ENCODE data around the gene RAB11FIP2. TPM values are rescaled to one million over a fixed set of nuclear protein-coding genes. Genes with fewer than 3 reads are reported as not detected.

RAB11FIP2 gene
- total and polyA plus RNA-seq, 4 experiments from 2014 or later: 3.1 to 23.5 (median 14.4) TPM

- Mint-ChIP-seq H3K4me3 (no peak overlapping the region), H3K4me1 (peaks cover 0 to 1% (median 0%) of the 10 kb centered on the region in 4 donors), H3K27ac (no peak overlapping the region), H3K9me3 (peaks cover 4 to 39% (median 24%) of the 10 kb centered on the region in 8 donors), H3K27me3 (peaks cover 0 to 5% of the 10 kb centered on the region in 2 donors), H3K36me3 (peaks cover 2 to 12% of the 10 kb centered on the region in 2 donors)
- ChIA-PET POLR2A (ENCODE audit: partially characterized antibody) (no interaction called here), CTCF (ENCODE audit: partially characterized antibody) (no interaction called here)
- H3K4me3 ChIP-seq (ENCODE audit: low read length in 2 of 2): no peak overlapping the region
- H3K27ac ChIP-seq (ENCODE audit: low read depth, low read length): no peak overlapping the region
- no peaks in the 10 kb centered on the region for H3K36me3 ChIP-seq (ENCODE audit: insufficient read depth, low read length)
- DNase-seq: no peak
- intact Hi-C loops (cut with micrococcal nuclease): no loop called here
- H3K4me1 ChIP-seq (ENCODE audit: insufficient read depth, low read length): no peaks in the 10 kb centered on the region
- H3K27me3 ChIP-seq (ENCODE audit: insufficient read depth, low read length): no peaks in the 10 kb centered on the region
- H3K9me3 ChIP-seq (ENCODE audit: control insufficient read depth in 1 of 2, low read length in 2 of 2): no peaks in the 10 kb centered on the region
Measured at GRCh38 chr10:117988814-117989213, 57.9 kb downstream of the RAB11FIP2 start.

GRCh38 chr10:117987244-117987909 lies 59.4 kb downstream of the RAB11FIP2 start:
- no peak overlapping the region for H3K4me3 ChIP-seq (ENCODE audit: low read length in 2 of 2)
- H3K27me3 ChIP-seq (ENCODE audit: insufficient read depth, low read length): no peaks in the 10 kb centered on the region
- peaks cover 0 to 5% of the 10 kb centered on the region in 2 donors for H3K36me3 Mint-ChIP-seq
- intact Hi-C loops (cut with micrococcal nuclease): no loop called here
- DNase-seq: no peak
- H3K9me3 Mint-ChIP-seq: peaks cover 4 to 39% (median 24%) of the 10 kb centered on the region in 8 donors
- no peak overlapping the region for H3K27ac Mint-ChIP-seq
- ChIA-PET POLR2A (ENCODE audit: partially characterized antibody) (no interaction called here), CTCF (ENCODE audit: partially characterized antibody) (no interaction called here)
- H3K4me1 Mint-ChIP-seq: peaks cover 0 to 1% (median 0%) of the 10 kb centered on the region in 4 donors
- no peaks in the 10 kb centered on the region for H3K36me3 ChIP-seq (ENCODE audit: insufficient read depth, low read length)
- H3K27ac ChIP-seq (ENCODE audit: low read depth, low read length): no peak overlapping the region
- H3K9me3 ChIP-seq (ENCODE audit: control insufficient read depth in 1 of 2, low read length in 2 of 2): no peaks in the 10 kb centered on the region
- H3K4me3 Mint-ChIP-seq: no peak overlapping the region
- H3K27me3 Mint-ChIP-seq: peaks cover 0 to 5% of the 10 kb centered on the region in 2 donors
- H3K4me1 ChIP-seq (ENCODE audit: insufficient read depth, low read length): no peaks in the 10 kb centered on the region

GRCh38 chr10:117983961-117984360 lies 62.8 kb downstream of the RAB11FIP2 start:
- H3K27ac ChIP-seq (ENCODE audit: low read depth, low read length): no peak overlapping the region
- ChIA-PET CTCF (ENCODE audit: partially characterized antibody) (no interaction called here), POLR2A (ENCODE audit: partially characterized antibody) (no interaction called here)
- no peaks in the 10 kb centered on the region for H3K4me1 ChIP-seq (ENCODE audit: insufficient read depth, low read length)
- H3K27ac Mint-ChIP-seq: no peak overlapping the region
- H3K36me3 ChIP-seq (ENCODE audit: insufficient read depth, low read length): no peaks in the 10 kb centered on the region
- no peaks in the 10 kb centered on the region for H3K9me3 ChIP-seq (ENCODE audit: control insufficient read depth in 1 of 2, low read length in 2 of 2)
- H3K36me3 Mint-ChIP-seq: no peaks in the 10 kb centered on the region
- H3K4me1 Mint-ChIP-seq: no peaks in the 10 kb centered on the region
- intact Hi-C loops (cut with micrococcal nuclease): no loop called here
- peaks cover 4 to 33% (median 22%) of the 10 kb centered on the region in 8 donors for H3K9me3 Mint-ChIP-seq
- H3K4me3 Mint-ChIP-seq: no peak overlapping the region
- no peaks in the 10 kb centered on the region for H3K27me3 ChIP-seq (ENCODE audit: insufficient read depth, low read length)
- H3K4me3 ChIP-seq (ENCODE audit: low read length in 2 of 2): no peak overlapping the region
- no peak for DNase-seq
- peaks cover 0 to 5% of the 10 kb centered on the region in 2 donors for H3K27me3 Mint-ChIP-seq

- Mint-ChIP-seq H3K27ac (no peak overlapping the region), H3K27me3 (peaks cover 2 to 5% of the 10 kb centered on the region in 2 donors), H3K4me3 (no peak overlapping the region), H3K4me1 (no peaks in the 10 kb centered on the region), H3K9me3 (peaks cover under 1 to 7% (median 4%) of the 10 kb centered on the region in 8 donors), H3K36me3 (no peaks in the 10 kb centered on the region)
- no peaks in the 10 kb centered on the region for H3K4me1 ChIP-seq (ENCODE audit: insufficient read depth, low read length)
- intact Hi-C loops (cut with micrococcal nuclease): no loop called here
- H3K27me3 ChIP-seq (ENCODE audit: insufficient read depth, low read length): no peaks in the 10 kb centered on the region
- H3K27ac ChIP-seq (ENCODE audit: low read depth, low read length): no peak overlapping the region
- H3K9me3 ChIP-seq (ENCODE audit: control insufficient read depth in 1 of 2, low read length in 2 of 2): no peaks in the 10 kb centered on the region
- no peak overlapping the region for H3K4me3 ChIP-seq (ENCODE audit: low read length in 2 of 2)
- no peak for DNase-seq
- ChIA-PET CTCF (ENCODE audit: partially characterized antibody) (no interaction called here), POLR2A (ENCODE audit: partially characterized antibody) (no interaction called here)
- no peaks in the 10 kb centered on the region for H3K36me3 ChIP-seq (ENCODE audit: insufficient read depth, low read length)
Measured at GRCh38 chr10:117980755-117981702, 65.7 kb downstream of the RAB11FIP2 start.

GRCh38 chr10:117980216-117980615 lies 66.5 kb downstream of the RAB11FIP2 start:
- H3K4me3 Mint-ChIP-seq: no peak overlapping the region
- Histone ChIP-seq H3K4me1 (ENCODE audit: insufficient read depth, low read length) (no peaks in the 10 kb centered on the region), H3K4me3 (ENCODE audit: low read length in 2 of 2) (no peak overlapping the region), H3K36me3 (ENCODE audit: insufficient read depth, low read length) (no peaks in the 10 kb centered on the region), H3K27me3 (ENCODE audit: insufficient read depth, low read length) (no peaks in the 10 kb centered on the region), H3K9me3 (ENCODE audit: control insufficient read depth in 1 of 2, low read length in 2 of 2) (no peaks in the 10 kb centered on the region), H3K27ac (ENCODE audit: low read depth, low read length) (no peak overlapping the region)
- H3K27ac Mint-ChIP-seq: no peak overlapping the region
- H3K9me3 Mint-ChIP-seq: peaks cover 0 to 7% (median 3%) of the 10 kb centered on the region in 8 donors
- DNase-seq: no peak
- ChIA-PET CTCF (ENCODE audit: partially characterized antibody) (no interaction called here), POLR2A (ENCODE audit: partially characterized antibody) (no interaction called here)
- no peaks in the 10 kb centered on the region for H3K36me3 Mint-ChIP-seq
- intact Hi-C loops (cut with micrococcal nuclease): no loop called here
- H3K4me1 Mint-ChIP-seq: no peaks in the 10 kb centered on the region
- H3K27me3 Mint-ChIP-seq: peaks cover 2 to 5% of the 10 kb centered on the region in 2 donors

- H3K4me3 Mint-ChIP-seq: no peak overlapping the region
- POLR2A ChIA-PET (ENCODE audit: partially characterized antibody): no interaction called here
- DNase-seq: no peak
- no peaks in the 10 kb centered on the region for H3K36me3 ChIP-seq (ENCODE audit: insufficient read depth, low read length)
- H3K27me3 Mint-ChIP-seq: peaks cover 8 to 13% of the 10 kb centered on the region in 2 donors
- intact Hi-C loops (cut with micrococcal nuclease): no loop called here
- peaks cover 0 to 8% (median 4%) of the 10 kb centered on the region in 8 donors for H3K9me3 Mint-ChIP-seq
- H3K4me1 ChIP-seq (ENCODE audit: insufficient read depth, low read length): no peaks in the 10 kb centered on the region
- H3K27ac Mint-ChIP-seq: no peak overlapping the region
- H3K9me3 ChIP-seq (ENCODE audit: control insufficient read depth in 1 of 2, low read length in 2 of 2): no peaks in the 10 kb centered on the region
- H3K27me3 ChIP-seq (ENCODE audit: insufficient read depth, low read length): no peaks in the 10 kb centered on the region
- CTCF ChIA-PET (ENCODE audit: partially characterized antibody): no interaction called here
- no peaks in the 10 kb centered on the region for H3K36me3 Mint-ChIP-seq
- H3K4me1 Mint-ChIP-seq: no peaks in the 10 kb centered on the region
- H3K4me3 ChIP-seq (ENCODE audit: low read length in 2 of 2): no peak overlapping the region
- H3K27ac ChIP-seq (ENCODE audit: low read depth, low read length): no peak overlapping the region
Measured at GRCh38 chr10:117972168-117972837, 74.4 kb downstream of the RAB11FIP2 start.

GRCh38 chr10:117970962-117971361 lies 75.8 kb downstream of the RAB11FIP2 start:
- H3K4me1 ChIP-seq (ENCODE audit: insufficient read depth, low read length): no peaks in the 10 kb centered on the region
- H3K4me1 Mint-ChIP-seq: no peaks in the 10 kb centered on the region
- no peaks in the 10 kb centered on the region for H3K36me3 ChIP-seq (ENCODE audit: insufficient read depth, low read length)
- POLR2A ChIA-PET (ENCODE audit: partially characterized antibody): no interaction called here
- H3K27me3 Mint-ChIP-seq: peaks cover 10 to 13% of the 10 kb centered on the region in 2 donors
- H3K27ac ChIP-seq (ENCODE audit: low read depth, low read length): no peak overlapping the region
- no peak overlapping the region for H3K4me3 Mint-ChIP-seq
- DNase-seq: no peak
- H3K36me3 Mint-ChIP-seq: no peaks in the 10 kb centered on the region
- H3K27me3 ChIP-seq (ENCODE audit: insufficient read depth, low read length): no peaks in the 10 kb centered on the region
- peaks cover 0 to 8% (median 4%) of the 10 kb centered on the region in 8 donors for H3K9me3 Mint-ChIP-seq
- intact Hi-C loops (cut with micrococcal nuclease): no loop called here
- H3K4me3 ChIP-seq (ENCODE audit: low read length in 2 of 2): no peak overlapping the region
- H3K27ac Mint-ChIP-seq: no peak overlapping the region
- CTCF ChIA-PET (ENCODE audit: partially characterized antibody): no interaction called here
- H3K9me3 ChIP-seq (ENCODE audit: control insufficient read depth in 1 of 2, low read length in 2 of 2): no peaks in the 10 kb centered on the region

Data from CD4-positive, alpha-beta memory T cell (primary cell).